NCI-H2029 treated with DMSO at 0.1 percent for 48 hours (cell line): ENCODE data around the gene ELL3.
"Not testable (repeated sequence)": the region's sequence is repeated elsewhere in the genome, so short reads cannot be mapped to it uniquely, and the experiment has no call there.

ENCODE experiments used
- DNase-seq: peaks from one replicate; lab custom pipeline; 2025; lab: John Stamatoyannopoulos, UW

ELL3 gene

GRCh38 chr15:43791993-43792760 lies 15.4 kb upstream of the ELL3 start, which contains the start of gene SERF2:
TSS of gene SERF2 (plus strand) at chr15:43792320. CDS start at chr15:43792377, 57 bp downstream.
- peak; percentile 72 for DNase-seq

DNA sequence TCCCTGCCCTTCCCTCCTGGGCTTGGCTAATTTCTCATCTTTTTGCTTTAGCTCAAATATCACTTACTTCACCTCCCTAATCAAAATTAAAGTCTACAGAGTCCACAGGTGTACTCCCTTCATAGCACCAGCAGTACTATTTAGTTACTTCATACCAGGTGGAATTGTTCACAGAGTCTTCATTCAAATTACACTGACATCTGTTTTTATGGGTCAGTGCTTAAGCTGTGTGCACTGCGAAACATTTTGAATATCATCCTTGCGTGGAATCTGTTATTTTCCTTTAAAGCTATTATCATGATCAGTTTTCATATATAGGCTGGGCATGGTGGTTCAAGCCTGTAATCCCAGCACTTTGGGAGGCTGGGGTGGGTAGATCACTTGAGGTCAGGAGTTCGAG lies 12.6 kb upstream of the ELL3 start:
- no peak for DNase-seq

DNA sequence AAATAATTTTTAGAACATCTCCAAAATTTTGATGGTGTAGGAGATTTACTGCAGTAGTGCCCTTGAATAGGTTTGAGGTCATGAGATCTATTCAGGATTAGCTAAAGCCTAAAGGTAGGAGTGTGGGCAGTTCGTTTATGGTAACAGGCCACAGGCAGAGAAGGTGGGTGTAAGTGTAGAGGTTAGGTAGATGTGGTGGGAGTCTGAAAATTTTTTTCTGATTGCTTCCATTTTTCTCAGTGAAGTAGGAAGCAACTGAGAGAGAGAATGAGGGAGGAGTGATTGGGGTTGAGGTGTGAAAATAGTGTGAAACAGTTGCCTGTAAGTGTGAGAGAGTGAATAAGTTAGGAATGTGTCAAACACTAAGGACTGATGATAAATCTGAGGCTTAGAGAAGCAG lies 2.2 kb upstream of the ELL3 start:
- no peak for DNase-seq

GRCh38 chr15:43777267-43777914 lies 625 bp upstream of the ELL3 start:
- DNase-seq, result peak; percentile 48

- DNase-seq, result no peak
Measured at GRCh38 chr15:43776101-43776717, 557 bp downstream of the ELL3 start.

DNA sequence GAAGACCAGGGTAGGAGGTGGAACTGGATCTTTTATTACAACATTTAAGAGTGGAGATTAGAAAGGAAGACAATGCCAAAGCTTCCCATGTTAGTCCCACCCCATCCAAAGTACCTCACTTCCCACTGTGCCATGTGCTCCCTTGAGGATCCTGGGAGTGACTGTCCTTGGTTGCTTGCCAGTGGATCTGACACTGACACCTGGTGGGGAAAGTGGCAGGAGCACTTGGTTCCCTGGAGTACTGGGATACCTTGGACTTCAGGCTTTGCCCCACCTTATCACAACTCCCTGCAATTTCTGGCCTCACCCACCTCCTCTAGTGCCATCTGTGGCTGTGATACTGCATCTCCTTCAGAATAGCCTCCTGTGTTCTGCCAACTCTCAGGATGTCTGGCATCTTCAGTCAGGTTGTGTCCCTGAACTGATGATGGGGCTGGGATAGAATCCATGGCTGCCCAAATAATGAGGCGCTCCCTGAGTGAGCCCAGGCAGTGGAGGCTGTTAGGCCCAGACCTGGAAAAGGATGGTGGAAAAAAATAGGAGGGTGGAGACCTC lies 1.3 kb downstream of the ELL3 start:
- peak; percentile 27 for DNase-seq

GRCh38 chr15:43774062-43774461 lies 2.7 kb downstream of the ELL3 start:
- DNase-seq, result no peak

DNA sequence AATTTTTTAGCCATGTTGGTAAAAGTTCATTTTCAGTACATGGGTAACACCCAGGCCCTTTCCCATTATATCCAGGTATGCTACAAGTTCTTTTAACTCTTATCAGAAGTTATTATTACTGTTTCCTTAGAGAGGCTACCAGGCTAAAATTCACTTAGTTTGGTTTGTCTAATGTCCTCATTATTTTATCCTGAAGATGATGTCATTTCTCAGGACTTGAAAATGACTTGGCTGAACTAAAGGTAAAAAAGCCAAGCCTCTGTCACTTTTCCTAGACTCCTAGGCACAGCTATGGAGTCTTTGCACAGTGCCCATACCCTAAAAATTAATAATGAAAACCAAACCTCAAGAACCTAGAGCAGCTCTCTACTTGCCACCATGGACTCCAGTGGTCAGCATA lies 4.1 kb downstream of the ELL3 start:
- DNase-seq, result no peak

DNA sequence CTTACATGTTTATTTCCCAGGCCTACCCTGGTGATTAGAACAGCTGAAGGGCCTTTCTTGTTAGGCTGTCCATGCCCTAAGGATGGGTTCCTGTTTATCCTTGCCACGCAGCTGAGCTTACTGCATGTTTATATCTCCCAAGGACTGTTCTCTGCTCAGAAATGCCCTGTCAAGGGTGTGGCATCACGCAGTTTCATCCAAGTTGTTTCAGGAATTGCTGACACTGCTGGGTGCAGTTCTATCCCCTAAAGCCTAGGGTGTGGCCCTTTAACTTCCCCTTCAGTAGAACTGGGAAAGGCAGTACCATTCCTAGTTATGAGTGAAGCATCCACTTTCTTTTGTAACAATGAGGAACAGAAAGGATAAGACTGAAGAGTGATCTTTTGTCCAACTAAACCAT lies 5.0 kb downstream of the ELL3 start:
- no peak for DNase-seq

- DNase-seq, result no peak
Measured at GRCh38 chr15:43769584-43770228, 7.1 kb downstream of the ELL3 start.

DNA sequence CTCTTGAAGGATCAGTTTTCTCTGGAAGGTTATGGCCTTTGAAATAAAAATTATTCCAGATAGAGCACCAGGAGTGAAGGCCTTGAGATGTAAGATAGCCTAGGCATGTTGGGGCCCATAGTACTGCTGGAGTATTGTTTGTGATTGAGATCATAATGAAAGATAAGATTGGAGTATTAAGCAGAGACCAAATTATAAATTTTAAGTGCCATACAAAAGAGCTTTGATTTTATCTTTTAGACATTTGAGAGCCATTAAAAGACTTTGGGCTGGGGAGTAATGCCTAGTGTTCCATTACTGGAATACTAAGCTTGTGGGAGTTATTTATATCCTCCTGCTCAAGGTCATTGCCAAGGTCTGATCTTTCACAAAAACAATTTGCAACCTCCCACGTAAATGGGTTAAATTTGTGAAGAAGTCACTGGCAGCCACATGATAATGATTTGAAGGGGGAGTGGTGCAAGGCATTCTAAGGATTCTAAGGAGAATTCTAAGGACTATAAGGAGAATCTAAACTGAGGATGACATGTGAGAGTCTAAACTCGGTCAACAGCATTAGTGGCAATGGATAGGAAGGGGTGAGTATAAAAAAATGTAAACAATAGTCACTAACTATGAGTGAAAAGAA lies 12.8 kb downstream of the ELL3 start:
- DNase-seq, result no peak

DNA sequence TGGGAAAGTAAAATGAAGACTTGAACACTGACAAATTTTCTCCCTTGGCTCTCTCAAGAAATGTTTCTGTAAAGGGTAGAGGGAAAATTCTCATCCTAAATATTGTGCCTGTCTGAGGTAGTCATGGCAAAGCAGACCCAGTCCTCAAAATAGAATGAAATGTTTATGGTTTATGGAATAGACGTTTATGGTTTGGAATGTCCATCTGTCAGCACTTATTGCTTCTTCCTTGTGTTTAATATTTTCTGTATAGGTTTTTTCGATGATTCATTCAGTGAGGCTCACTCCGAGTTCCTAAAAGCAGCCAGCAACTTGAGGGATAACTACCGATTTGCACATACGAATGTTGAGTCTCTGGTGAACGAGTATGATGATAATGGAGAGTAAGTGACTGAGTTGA lies 13.9 kb downstream of the ELL3 start:
- no peak for DNase-seq

- no peak for DNase-seq
Measured at GRCh38 chr15:43751885-43752284, 24.9 kb downstream of the ELL3 start.

- DNase-seq, result no peak
Measured at GRCh38 chr15:43749690-43750345, 26.9 kb downstream of the ELL3 start.

DNA sequence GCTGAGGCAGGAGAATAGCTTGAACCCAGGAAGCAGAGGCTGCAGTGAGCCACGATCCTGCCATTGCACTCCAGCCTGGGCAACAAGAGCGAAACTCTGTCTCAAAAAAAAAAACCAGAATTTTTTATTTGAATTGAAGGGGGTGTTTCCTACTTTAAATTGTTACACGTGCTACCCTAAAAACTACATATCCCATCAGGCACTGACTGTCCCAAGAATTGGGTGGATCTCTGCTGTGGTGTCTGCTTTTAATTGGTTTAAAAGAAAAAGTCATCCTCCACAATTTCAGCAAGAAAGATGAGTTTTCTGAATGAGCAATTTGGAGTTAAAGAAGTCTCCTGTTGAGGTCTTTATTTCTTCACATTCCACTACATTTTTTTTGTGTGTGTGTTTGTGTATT lies 28.4 kb downstream of the ELL3 start:
- no peak for DNase-seq

DNA sequence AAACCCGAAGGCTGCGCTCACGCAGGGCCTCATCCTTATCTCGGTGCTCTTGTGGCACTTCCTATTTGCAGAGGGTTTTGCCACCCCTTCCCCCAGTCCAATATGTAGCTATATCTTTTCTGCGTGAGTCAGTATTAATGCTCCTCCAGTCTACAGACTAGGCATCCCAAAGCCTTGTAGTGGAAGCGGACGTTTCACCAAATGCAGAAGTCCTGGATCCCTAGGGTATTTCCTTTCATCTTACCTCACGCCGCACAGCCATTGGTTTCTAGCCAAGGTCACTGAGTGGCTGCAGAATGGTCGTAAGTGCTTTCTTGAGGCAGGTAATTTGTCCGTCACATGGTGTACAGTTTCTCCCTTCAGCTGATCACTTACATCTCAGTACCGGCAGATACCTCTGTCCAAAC lies 29.9 kb downstream of the ELL3 start:
- DNase-seq, result not testable (repeated sequence)

GRCh38 chr15:43746245-43746902 lies 30.4 kb downstream of the ELL3 start, which contains the start of gene PDIA3:
TSS of gene PDIA3 (plus strand) at chr15:43746438. CDS start at chr15:43746540, 102 bp downstream.
- not testable (repeated sequence) for DNase-seq

GRCh38 chr15:43735416-43735815 lies 41.4 kb downstream of the ELL3 start:
- no peak for DNase-seq

- DNase-seq, result not testable (repeated sequence)
Measured at GRCh38 chr15:43728053-43728725, 48.6 kb downstream of the ELL3 start.

DNA sequence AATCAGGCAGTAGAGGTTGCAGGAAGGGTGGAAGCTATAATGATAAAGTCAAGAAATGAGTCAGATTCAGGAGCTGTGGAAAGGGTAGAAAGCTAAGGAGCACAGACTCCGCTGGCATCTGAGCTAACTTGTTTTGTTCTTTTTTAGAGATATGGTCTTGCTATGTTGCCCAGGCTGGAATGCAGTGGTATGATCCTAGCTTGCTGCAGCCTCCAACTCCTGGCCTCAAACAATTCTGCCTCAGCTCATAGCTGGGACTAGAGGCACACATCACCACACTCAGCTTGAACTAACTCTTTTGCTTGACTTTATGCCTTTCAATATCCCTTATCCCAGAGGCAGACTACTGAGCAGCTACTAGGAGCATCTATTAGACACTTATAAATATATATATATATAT lies 50.5 kb downstream of the ELL3 start:
- not testable (repeated sequence) for DNase-seq
